Type B pancreatic cell (in vitro differentiated cells): ENCODE measurements around the gene KAZN. TPM values are rescaled to one million over a fixed set of nuclear protein-coding genes. Genes with fewer than 3 reads are reported as not detected.

ENCODE experiments used
- DNase-seq: peaks from one replicate; pipeline ENCODE4 v3.0.0; 2021; ENCODE audit warnings: mixed read lengths; ENCODE audit not compliant: unreplicated experiment; ENCODE audit errors: extremely low spot score
- H3K27ac Mint-ChIP-seq: 2 replicates; pipeline ENCODE4 v1.8.0; 2021; ENCODE audit warnings: mild to moderate bottlenecking, mixed read lengths
- H3K27me3 Mint-ChIP-seq: 2 replicates; pipeline ENCODE4 v1.8.0; 2021; ENCODE audit warnings: mixed read lengths
- H3K36me3 Mint-ChIP-seq: 2 replicates; pipeline ENCODE4 v1.8.0; 2021; ENCODE audit warnings: mixed read lengths
- H3K4me1 Mint-ChIP-seq: one replicate; pipeline ENCODE4 v1.8.0; 2021; ENCODE audit warnings: mixed read lengths; ENCODE audit not compliant: unreplicated experiment
- H3K4me3 Mint-ChIP-seq: 2 replicates; pipeline ENCODE4 v1.8.0; 2021; ENCODE audit warnings: mild to moderate bottlenecking, mixed read lengths
- H3K9me3 Mint-ChIP-seq: 2 replicates; pipeline ENCODE4 v1.8.0; 2021; ENCODE audit warnings: mixed read lengths
- total RNA-seq: library from RNA; stranded (reverse); gene quantifications from 2 replicates; pipeline ENCODE4 v1.2.1, GENCODE V29; 2021; ENCODE audit warnings: low replicate concordance
- TF ChIP-seq, protein P1 (sequence below): fragments of 200-600 bp; sonication (generic); conservative IDR thresholded peaks from 2 replicates; pipeline ENCODE4 v1.5.0; 2021; ENCODE audit warnings: antibody characterized with exemption, mild to moderate bottlenecking

The KAZN gene
- total RNA-seq, 1 donor from 2014 or later, result 33.7 TPM

DNA sequence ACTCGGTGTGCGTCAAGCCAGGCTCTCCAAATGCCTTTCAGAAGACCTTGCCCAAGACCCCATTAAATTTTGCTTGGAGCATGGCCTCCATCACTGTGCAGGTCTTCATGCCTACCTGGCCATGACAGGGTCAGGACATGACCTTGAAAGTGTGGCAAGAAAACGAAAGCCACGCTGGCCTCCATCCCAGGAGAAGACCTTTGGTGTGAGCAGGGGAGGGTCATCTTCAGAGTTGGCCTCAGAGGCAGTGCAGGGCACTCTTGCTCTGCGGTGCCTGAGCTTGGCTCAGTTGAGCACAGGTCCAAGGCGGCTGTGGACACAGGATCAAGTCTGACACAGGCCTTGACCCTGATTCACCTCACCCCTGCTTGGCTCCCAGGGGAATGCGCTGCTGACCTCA is 373.6 kb downstream of the KAZN start:
- no peak for DNase-seq
- Mint-ChIP-seq H3K4me1 (peaks cover 37% of the 10 kb centered on the region), H3K27me3 (no peaks in the 10 kb centered on the region), H3K36me3 (peaks cover 26% of the 10 kb centered on the region), H3K27ac (no peak overlapping the region), H3K9me3 (peaks cover 9% of the 10 kb centered on the region), H3K4me3 (peak overlapping the region; percentile 45)
- TF ChIP-seq, protein P1, sequence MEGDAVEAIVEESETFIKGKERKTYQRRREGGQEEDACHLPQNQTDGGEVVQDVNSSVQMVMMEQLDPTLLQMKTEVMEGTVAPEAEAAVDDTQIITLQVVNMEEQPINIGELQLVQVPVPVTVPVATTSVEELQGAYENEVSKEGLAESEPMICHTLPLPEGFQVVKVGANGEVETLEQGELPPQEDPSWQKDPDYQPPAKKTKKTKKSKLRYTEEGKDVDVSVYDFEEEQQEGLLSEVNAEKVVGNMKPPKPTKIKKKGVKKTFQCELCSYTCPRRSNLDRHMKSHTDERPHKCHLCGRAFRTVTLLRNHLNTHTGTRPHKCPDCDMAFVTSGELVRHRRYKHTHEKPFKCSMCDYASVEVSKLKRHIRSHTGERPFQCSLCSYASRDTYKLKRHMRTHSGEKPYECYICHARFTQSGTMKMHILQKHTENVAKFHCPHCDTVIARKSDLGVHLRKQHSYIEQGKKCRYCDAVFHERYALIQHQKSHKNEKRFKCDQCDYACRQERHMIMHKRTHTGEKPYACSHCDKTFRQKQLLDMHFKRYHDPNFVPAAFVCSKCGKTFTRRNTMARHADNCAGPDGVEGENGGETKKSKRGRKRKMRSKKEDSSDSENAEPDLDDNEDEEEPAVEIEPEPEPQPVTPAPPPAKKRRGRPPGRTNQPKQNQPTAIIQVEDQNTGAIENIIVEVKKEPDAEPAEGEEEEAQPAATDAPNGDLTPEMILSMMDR, result no peak

DNA sequence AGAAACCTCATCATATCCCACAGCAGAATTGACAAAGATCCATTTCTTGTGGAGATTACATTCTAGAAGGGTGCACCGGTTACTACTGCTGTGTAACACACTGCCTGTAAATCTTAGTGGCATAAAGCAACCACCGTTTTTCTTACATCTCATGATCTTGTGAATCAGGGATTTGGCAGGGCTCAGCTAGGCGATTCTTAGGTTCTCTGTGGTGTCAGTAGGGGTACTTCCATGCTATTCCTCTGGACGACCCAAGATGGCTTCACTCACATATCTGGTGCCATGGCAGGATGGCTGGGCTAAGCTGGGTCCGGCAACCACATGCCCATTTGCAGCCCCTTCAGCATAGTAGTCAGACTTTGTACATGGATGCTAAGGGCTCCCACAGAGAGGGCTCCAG is 375.3 kb downstream of the KAZN start:
- peaks cover 6% of the 10 kb centered on the region for H3K9me3 Mint-ChIP-seq
- no peak overlapping the region for H3K27ac Mint-ChIP-seq
- TF ChIP-seq, protein P1, result no peak
- H3K4me3 Mint-ChIP-seq, result no peak overlapping the region
- H3K27me3 Mint-ChIP-seq, result no peaks in the 10 kb centered on the region
- no peak for DNase-seq
- peaks cover 24% of the 10 kb centered on the region for H3K36me3 Mint-ChIP-seq
- H3K4me1 Mint-ChIP-seq, result peaks cover 38% of the 10 kb centered on the region

DNA sequence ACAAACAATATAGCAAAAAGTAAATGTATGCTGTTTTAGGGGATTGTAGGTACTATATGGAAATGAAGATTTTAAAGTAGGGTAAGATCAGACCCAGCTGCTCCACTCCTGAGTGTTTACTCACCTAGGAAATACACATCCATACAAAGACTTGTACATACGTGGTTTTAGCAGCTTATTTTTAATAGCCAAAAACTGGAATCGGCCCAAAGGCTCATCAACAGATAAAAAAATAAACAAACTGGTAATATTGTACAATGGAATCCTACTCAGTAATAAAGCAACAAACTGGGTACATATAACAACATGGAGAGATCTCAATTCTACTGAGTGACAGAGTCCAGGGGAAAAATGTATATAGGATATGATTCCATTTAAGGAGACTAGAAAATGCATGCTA is 375.9 kb downstream of the KAZN start:
- peaks cover 24% of the 10 kb centered on the region for H3K36me3 Mint-ChIP-seq
- TF ChIP-seq, protein P1, result no peak
- no peak overlapping the region for H3K4me3 Mint-ChIP-seq
- peaks cover 6% of the 10 kb centered on the region for H3K9me3 Mint-ChIP-seq
- DNase-seq, result no peak
- H3K27me3 Mint-ChIP-seq, result no peaks in the 10 kb centered on the region
- H3K4me1 Mint-ChIP-seq, result peaks cover 32% of the 10 kb centered on the region
- no peak overlapping the region for H3K27ac Mint-ChIP-seq

DNA sequence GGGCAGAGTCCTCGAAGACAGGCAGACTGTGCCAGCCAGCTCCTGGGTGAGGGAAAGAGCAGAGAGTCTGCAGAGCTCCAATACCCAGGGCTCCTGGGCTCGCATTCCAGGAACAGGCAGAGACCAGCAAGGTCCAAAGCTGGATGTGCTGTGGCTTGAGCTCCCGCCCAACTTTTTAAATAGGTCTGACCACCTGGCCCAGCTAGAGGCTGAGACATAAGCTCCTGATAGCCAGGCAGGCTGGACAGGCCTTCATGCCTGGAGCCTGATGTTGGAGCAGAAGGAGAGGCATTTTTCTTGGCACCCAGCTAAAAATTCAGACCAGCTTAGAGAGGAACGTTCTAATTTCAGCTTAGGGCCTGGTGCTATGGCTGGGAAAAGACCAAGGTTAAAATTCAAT is 376.6 kb downstream of the KAZN start:
- H3K36me3 Mint-ChIP-seq, result peaks cover 24% of the 10 kb centered on the region
- H3K27ac Mint-ChIP-seq, result no peak overlapping the region
- TF ChIP-seq, protein P1, result no peak
- H3K27me3 Mint-ChIP-seq, result no peaks in the 10 kb centered on the region
- H3K4me1 Mint-ChIP-seq, result peaks cover 31% of the 10 kb centered on the region
- H3K4me3 Mint-ChIP-seq, result no peak overlapping the region
- DNase-seq, result no peak
- peaks cover 6% of the 10 kb centered on the region for H3K9me3 Mint-ChIP-seq

DNA sequence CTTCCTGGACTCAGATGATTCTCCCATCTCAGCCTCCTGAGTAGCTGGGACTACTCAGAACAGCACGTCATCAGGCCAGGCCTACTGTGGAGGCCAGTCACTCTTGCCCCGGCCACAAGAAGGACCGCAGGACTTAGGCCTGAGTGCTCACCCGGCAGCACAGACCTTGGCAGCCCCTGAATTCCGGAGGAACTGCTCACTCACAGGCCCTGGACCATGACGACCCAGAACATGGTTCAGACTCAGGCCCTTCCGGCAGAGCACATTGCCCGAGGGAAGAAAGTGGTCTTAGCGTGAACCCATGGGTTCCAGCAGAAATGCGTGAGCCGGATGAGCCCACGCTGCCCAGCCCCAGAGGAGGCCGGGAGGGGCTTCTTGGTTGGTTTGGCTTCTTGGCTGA is 377.8 kb downstream of the KAZN start:
- Mint-ChIP-seq H3K4me1 (peaks cover 34% of the 10 kb centered on the region), H3K27me3 (no peaks in the 10 kb centered on the region), H3K4me3 (no peak overlapping the region), H3K36me3 (peaks cover 20% of the 10 kb centered on the region), H3K27ac (no peak overlapping the region), H3K9me3 (peaks cover 6% of the 10 kb centered on the region)
- TF ChIP-seq, protein P1, result no peak
- DNase-seq, result no peak

DNA sequence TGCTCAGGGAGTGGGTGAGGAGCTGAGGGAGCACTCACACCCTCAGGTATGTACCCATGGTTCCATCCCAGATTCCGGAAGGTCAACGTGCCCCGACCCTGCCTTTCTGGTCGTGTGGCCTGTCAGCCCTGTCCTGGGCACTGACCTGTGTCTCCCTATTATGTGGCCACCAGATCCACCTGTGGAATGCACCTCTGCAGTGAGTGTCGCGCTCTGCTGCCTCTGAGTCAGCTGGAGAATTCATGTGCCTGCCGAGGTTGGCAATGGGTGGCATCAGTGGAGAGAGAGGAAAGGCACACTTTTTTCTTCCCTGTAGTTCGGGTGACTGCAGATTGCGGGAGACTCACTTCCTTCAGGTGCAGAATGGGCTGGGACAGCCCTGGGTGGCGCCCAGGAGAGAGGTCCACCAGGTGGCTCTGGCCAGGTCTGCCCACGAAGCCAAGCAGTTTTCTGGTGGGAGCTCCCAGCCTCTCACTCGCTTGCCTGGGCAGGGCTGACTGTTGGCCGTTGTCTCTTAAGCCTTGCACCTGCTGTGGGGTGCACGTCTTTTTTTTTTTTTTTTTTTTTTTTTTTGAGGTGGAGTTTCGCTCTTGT is 378.9 kb downstream of the KAZN start:
- Mint-ChIP-seq H3K9me3 (peaks cover 6% of the 10 kb centered on the region), H3K27ac (no peak overlapping the region), H3K36me3 (peaks cover 13% of the 10 kb centered on the region), H3K4me3 (no peak overlapping the region), H3K4me1 (peaks cover 32% of the 10 kb centered on the region), H3K27me3 (no peaks in the 10 kb centered on the region)
- TF ChIP-seq, protein P1, result no peak
- DNase-seq, result no peak
